Caco-2 (cell line): Measurements from ENCODE around the gene RAP1B. TPM values are rescaled to one million over a fixed set of nuclear protein-coding genes. Genes with fewer than 3 reads are reported as not detected.

Experiments used
- BruUV-seq: library from RNA; stranded (reverse); fragments of 400-500 nt; replicated peaks from 2 replicates; lab custom pipeline; 2021; lab: Mats Ljungman, UMichigan
- CTCF ChIA-PET: fragments of 300-600 bp; sonication (Branson Sonifier 250); formaldehyde crosslinking; loops from one replicate; lab custom pipeline; 2022; ENCODE audit warnings: antibody characterized with exemption; lab: Charles Lee
- POLR2A ChIA-PET: fragments of 300-600 bp; sonication (Branson Sonifier 250); formaldehyde crosslinking; loops from one replicate; lab custom pipeline; 2022; ENCODE audit warnings: antibody characterized with exemption; lab: Charles Lee
- DNase-seq, 2 experiments: peaks; one replicate each; pipeline versions ENCODE4 v3.0.0 to v3.0.0-alpha.2; 2020 to 2022
- H3K27me3 ChIP-seq: replicated peaks from 2 replicates; pipeline ENCODE4 v1.6.0; 2011; ENCODE audit warnings: low read length; ENCODE audit not compliant: control insufficient read depth, insufficient read depth
- H3K36me3 ChIP-seq: 2 replicates; pipeline ENCODE4 v1.5.1; 2011; ENCODE audit warnings: low read length; ENCODE audit not compliant: control insufficient read depth, insufficient read depth
- H3K4me1 ChIP-seq: fragments of 250-450 bp; sonication (Bioruptor Pico); 2 replicates; pipeline ENCODE4 v1.5.1; 2020; ENCODE audit warnings: mild to moderate bottlenecking
- H3K4me3 ChIP-seq: 2 replicates; pipeline ENCODE4 v1.5.1; 2011; ENCODE audit warnings: low read depth, mild to moderate bottlenecking, control low read depth, low read length
- H3K9me3 ChIP-seq: fragments of 250-450 bp; sonication (Bioruptor Pico); 2 replicates; pipeline ENCODE4 v1.5.1; 2020; ENCODE audit warnings: mild to moderate bottlenecking, moderate library complexity
- H3K27ac Mint-ChIP-seq: one replicate; pipeline ENCODE4 v1.8.0; 2022; ENCODE audit warnings: mixed read lengths; ENCODE audit not compliant: unreplicated experiment
- H3K27me3 Mint-ChIP-seq: one replicate; pipeline ENCODE4 v1.8.0; 2022; ENCODE audit warnings: mixed read lengths; ENCODE audit not compliant: insufficient read depth, unreplicated experiment
- H3K36me3 Mint-ChIP-seq: one replicate; pipeline ENCODE4 v1.8.0; 2022; ENCODE audit warnings: mild to moderate bottlenecking, mixed read lengths; ENCODE audit not compliant: insufficient read depth, unreplicated experiment
- H3K4me1 Mint-ChIP-seq: one replicate; pipeline ENCODE4 v1.8.0; 2022; ENCODE audit warnings: low read depth, mixed read lengths; ENCODE audit not compliant: unreplicated experiment
- H3K4me3 Mint-ChIP-seq: one replicate; pipeline ENCODE4 v1.8.0; 2022; ENCODE audit warnings: mild to moderate bottlenecking, moderate library complexity, mixed read lengths; ENCODE audit not compliant: unreplicated experiment
- H3K9me3 Mint-ChIP-seq: one replicate; pipeline ENCODE4 v1.8.0; 2022; ENCODE audit warnings: mixed read lengths; ENCODE audit not compliant: unreplicated experiment
- intact Hi-C: fragments of 100-400 bp; cut with micrococcal nuclease; formaldehyde crosslinking; loops from one replicate; pipeline ENCODE4 v1.10.0; 2022; ENCODE audit not compliant: unreplicated experiment
- total RNA-seq: library from RNA; stranded (reverse); gene quantifications from 2 replicates; pipeline ENCODE4 v1.2.3, GENCODE V29; 2022
- TF ChIP-seq, protein P1 (sequence below), 2 experiments: fragments of 200-600 bp in 1 of 2; IDR thresholded peaks; 1 replicate in 1 of 2; 2 replicates in 1 of 2; pipeline versions ENCODE4 v1.5.1 to v1.8.0; 2011 to 2022; ENCODE audit warnings: antibody characterized with exemption in 1 of 2, control low read depth in 1 of 2, inconsistent platforms in 1 of 2, low read depth in 1 of 2, low read length in 1 of 2, mild to moderate bottlenecking in 1 of 2, moderate library complexity in 1 of 2; ENCODE audit not compliant: insufficient read depth in 1 of 2, severe bottlenecking in 1 of 2, unreplicated experiment in 1 of 2

The RAP1B gene
- total RNA-seq, 1 experiment from 2014 or later: 216 TPM

DNA sequence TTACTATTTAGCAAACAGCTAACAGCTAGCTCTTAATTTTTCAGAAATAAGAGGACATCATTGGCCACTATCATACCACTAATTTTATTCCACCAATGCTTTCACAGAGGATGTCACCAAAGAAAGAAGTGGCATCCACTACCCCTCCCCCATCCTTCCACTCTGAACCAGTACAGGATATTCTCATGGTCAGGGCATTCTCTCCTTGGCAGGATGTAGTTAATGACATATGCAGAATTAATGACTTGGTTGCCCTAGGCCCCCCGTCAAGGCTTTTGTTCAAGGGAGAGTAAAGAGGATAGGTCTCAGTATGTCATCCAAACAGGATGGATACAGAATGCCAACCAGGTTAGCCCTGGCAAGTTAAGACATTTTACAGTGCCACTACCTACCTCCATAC is 57.2 kb downstream of the RAP1B start:
- peaks cover 6% of the 10 kb centered on the region for H3K4me1 Mint-ChIP-seq
- no peaks in the 10 kb centered on the region for H3K27me3 ChIP-seq
- no peaks in the 10 kb centered on the region for H3K9me3 ChIP-seq
- intact Hi-C loops: loop anchor here (10.0 kb wide), 1 partner anchor 443 kb away; the partner anchor contains the start of gene IL26
- CTCF ChIA-PET: no interaction called here
- no peaks in the 10 kb centered on the region for H3K27me3 Mint-ChIP-seq
- no peaks in the 10 kb centered on the region for H3K36me3 ChIP-seq
- BruUV-seq: no TSS peak
- H3K4me3 ChIP-seq: no peak overlapping the region
- peaks cover 24% of the 10 kb centered on the region for H3K36me3 Mint-ChIP-seq
- DNase-seq: no peak
- no peaks in the 10 kb centered on the region for H3K9me3 Mint-ChIP-seq
- POLR2A ChIA-PET: no interaction called here
- H3K27ac Mint-ChIP-seq: no peak overlapping the region
- no peak overlapping the region for H3K4me3 Mint-ChIP-seq
- TF ChIP-seq, protein P1, sequence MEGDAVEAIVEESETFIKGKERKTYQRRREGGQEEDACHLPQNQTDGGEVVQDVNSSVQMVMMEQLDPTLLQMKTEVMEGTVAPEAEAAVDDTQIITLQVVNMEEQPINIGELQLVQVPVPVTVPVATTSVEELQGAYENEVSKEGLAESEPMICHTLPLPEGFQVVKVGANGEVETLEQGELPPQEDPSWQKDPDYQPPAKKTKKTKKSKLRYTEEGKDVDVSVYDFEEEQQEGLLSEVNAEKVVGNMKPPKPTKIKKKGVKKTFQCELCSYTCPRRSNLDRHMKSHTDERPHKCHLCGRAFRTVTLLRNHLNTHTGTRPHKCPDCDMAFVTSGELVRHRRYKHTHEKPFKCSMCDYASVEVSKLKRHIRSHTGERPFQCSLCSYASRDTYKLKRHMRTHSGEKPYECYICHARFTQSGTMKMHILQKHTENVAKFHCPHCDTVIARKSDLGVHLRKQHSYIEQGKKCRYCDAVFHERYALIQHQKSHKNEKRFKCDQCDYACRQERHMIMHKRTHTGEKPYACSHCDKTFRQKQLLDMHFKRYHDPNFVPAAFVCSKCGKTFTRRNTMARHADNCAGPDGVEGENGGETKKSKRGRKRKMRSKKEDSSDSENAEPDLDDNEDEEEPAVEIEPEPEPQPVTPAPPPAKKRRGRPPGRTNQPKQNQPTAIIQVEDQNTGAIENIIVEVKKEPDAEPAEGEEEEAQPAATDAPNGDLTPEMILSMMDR (IDR thresholded peaks at IDR 0.05; ENCODE audit: insufficient read depth in 1 of 2, low read depth in 1 of 2, low read length in 1 of 2, severe bottlenecking in 1 of 2, unreplicated experiment in 1 of 2): no peak
- no peaks in the 10 kb centered on the region for H3K4me1 ChIP-seq

GRCh38 chr12:68671179-68671578 is 60.5 kb downstream of the RAP1B start:
- H3K4me1 Mint-ChIP-seq: no peaks in the 10 kb centered on the region
- no peak overlapping the region for H3K27ac Mint-ChIP-seq
- CTCF ChIA-PET: no interaction called here
- POLR2A ChIA-PET: no interaction called here
- H3K4me1 ChIP-seq: no peaks in the 10 kb centered on the region
- H3K36me3 Mint-ChIP-seq: peaks cover 4% of the 10 kb centered on the region
- no peaks in the 10 kb centered on the region for H3K27me3 Mint-ChIP-seq
- H3K9me3 Mint-ChIP-seq: no peaks in the 10 kb centered on the region
- no peaks in the 10 kb centered on the region for H3K27me3 ChIP-seq
- intact Hi-C loops: no loop called here
- no TSS peak for BruUV-seq
- TF ChIP-seq, protein P1 (IDR thresholded peaks at IDR 0.05; ENCODE audit: insufficient read depth in 1 of 2, low read depth in 1 of 2, low read length in 1 of 2, severe bottlenecking in 1 of 2, unreplicated experiment in 1 of 2): no peak
- H3K9me3 ChIP-seq: no peaks in the 10 kb centered on the region
- DNase-seq: no peak
- no peak overlapping the region for H3K4me3 Mint-ChIP-seq
- H3K36me3 ChIP-seq: no peaks in the 10 kb centered on the region
- no peak overlapping the region for H3K4me3 ChIP-seq

DNA sequence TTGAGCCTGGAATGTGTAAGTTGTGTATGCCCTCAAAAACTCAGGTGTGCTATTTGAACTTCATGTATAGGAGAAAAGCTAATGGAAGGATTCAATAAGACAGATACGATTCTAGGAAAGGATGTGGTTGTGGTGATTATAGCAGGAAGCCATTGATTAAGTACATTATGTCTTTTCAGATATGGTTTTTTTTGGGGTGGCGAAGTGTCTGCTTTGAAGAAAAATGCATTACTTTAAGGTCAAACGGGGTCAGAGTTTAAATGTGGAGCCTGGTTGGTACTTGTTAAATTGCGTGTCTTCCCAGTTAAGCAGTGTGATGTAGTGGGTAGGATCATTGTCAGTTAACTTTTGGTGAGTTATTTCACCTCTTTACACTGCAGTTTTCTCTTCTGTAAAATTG is 63.1 kb downstream of the RAP1B start:
- Histone ChIP-seq H3K9me3 (no peaks in the 10 kb centered on the region), H3K4me3 (no peak overlapping the region), H3K36me3 (no peaks in the 10 kb centered on the region), H3K4me1 (peaks cover 7% of the 10 kb centered on the region; the same call in 1 of the 2 replicates), H3K27me3 (no peaks in the 10 kb centered on the region)
- intact Hi-C loops: no loop called here
- CTCF ChIA-PET: no interaction called here
- BruUV-seq: no TSS peak
- no peaks in the 10 kb centered on the region for H3K4me1 Mint-ChIP-seq
- no peak overlapping the region for H3K27ac Mint-ChIP-seq
- H3K36me3 Mint-ChIP-seq: peaks cover 4% of the 10 kb centered on the region
- TF ChIP-seq, protein P1 (IDR thresholded peaks at IDR 0.05; ENCODE audit: insufficient read depth in 1 of 2, low read depth in 1 of 2, low read length in 1 of 2, severe bottlenecking in 1 of 2, unreplicated experiment in 1 of 2): no peak
- POLR2A ChIA-PET: no interaction called here
- no peak for DNase-seq
- no peaks in the 10 kb centered on the region for H3K9me3 Mint-ChIP-seq
- no peak overlapping the region for H3K4me3 Mint-ChIP-seq
- H3K27me3 Mint-ChIP-seq: no peaks in the 10 kb centered on the region
